GM21360 (cell line): Measurements from ENCODE around the gene UGT1A7.

Source experiments
- ATAC-seq: cut with Tn5 transposase; IDR thresholded peaks from one replicate; pipeline ENCODE4 v1.9.1; 2021; ENCODE audit warnings: mild to moderate bottlenecking, moderate library complexity; ENCODE audit not compliant: unreplicated experiment

UGT1A7 gene

DNA sequence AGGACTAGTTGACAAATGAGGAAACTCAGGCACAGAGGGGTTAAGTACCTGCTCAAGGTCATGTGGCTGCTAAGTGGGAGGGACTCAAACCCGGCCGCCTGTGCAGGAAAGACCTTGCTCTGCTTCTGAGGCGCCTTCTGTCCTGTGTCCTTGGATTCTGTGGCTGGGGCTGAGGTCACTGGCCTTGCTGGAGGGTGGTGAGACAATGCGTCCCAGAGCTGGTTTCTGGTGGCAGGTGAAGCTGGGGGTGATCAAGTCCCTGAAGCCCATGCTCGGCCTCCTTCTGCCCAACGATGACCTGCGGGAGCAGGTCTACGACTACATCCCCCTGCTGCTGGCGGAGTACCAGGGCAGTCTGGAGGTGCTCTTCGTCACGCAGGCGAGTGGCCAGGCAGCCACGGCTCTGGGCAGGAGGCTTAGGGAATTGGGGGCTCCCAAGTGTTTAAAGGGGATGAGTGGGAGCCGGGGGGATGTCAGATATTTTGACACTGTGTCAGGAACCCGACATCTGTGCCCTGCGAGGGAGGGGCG, 112.5 kb downstream of the UGT1A7 start:
- no peak for ATAC-seq

DNA sequence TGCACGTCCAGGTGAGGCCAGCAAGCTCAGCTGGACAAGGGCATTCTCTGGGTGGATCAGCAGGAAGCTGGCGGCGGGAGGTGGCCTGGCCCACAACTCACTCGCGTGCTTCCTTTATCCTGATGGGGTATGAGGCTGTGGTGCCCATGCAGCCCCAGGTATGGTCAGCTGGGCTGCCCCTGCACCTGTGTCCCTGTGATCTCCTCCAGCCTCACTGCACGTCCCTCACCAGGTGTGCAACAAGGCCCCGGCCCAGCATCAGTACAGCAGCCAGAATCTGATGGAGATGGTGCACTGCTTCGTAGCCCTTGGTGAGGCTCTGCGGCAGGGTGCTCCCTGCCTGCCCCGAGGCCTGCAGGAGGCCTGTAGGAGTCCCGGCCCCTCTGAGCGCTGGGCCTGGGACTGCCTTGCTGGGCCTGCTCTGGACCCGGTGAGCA, 114.1 kb downstream of the UGT1A7 start:
- no peak for ATAC-seq

DNA sequence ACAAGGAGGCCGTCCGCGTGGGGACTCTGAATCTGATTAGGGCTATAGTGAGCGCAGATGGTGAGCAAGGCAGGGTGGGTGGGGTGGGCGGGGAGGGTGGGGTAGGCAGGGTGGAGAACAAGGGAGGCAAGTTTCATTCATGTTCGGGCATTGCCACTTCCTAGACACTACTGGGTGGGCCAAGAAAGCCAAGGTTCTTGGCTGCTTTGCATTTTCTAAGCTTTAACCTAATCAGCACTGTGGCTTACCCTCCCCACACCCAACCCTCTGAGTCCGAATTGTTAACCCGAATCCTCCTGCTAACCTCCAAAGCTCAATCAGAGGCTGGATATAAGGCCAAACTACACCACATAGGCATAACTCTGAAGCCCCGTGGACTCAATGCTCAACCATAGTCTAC, 114.6 kb downstream of the UGT1A7 start:
- ATAC-seq = no peak

GRCh38 chr2:233798335-233799086, 116.8 kb downstream of the UGT1A7 start:
- no peak for ATAC-seq

GRCh38 chr2:233799087-233799665, 117.5 kb downstream of the UGT1A7 start:
- ATAC-seq = no peak

DNA sequence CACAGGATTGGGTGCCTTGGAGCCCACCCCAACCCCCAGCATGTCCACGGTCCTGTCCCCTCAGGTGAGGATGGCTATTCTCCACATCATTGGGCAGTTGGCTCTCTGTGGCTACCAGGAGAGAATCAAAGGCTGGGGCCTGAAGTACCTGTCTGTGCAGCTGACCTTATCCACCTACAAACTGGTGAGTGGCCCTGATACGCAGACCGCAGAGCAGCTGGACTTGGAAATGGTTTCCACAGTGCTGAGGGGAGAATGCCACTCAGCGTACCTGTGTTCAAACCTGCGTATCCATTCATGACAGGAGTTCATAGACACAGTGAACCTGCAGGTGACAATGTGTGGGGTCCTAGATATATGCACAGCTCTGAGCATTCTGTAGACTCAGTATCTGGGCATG, 118.0 kb downstream of the UGT1A7 start:
- no peak for ATAC-seq

GRCh38 chr2:233800208-233800607, 118.5 kb downstream of the UGT1A7 start:
- no peak for ATAC-seq

GRCh38 chr2:233801357-233802131, 119.8 kb downstream of the UGT1A7 start:
- ATAC-seq = no peak

GRCh38 chr2:233802132-233802815, 120.6 kb downstream of the UGT1A7 start:
- no peak for ATAC-seq

- no peak for ATAC-seq
Measured at GRCh38 chr2:233803292-233803911, 121.7 kb downstream of the UGT1A7 start.

GRCh38 chr2:233803994-233804393, 122.3 kb downstream of the UGT1A7 start:
- ATAC-seq = no peak

DNA sequence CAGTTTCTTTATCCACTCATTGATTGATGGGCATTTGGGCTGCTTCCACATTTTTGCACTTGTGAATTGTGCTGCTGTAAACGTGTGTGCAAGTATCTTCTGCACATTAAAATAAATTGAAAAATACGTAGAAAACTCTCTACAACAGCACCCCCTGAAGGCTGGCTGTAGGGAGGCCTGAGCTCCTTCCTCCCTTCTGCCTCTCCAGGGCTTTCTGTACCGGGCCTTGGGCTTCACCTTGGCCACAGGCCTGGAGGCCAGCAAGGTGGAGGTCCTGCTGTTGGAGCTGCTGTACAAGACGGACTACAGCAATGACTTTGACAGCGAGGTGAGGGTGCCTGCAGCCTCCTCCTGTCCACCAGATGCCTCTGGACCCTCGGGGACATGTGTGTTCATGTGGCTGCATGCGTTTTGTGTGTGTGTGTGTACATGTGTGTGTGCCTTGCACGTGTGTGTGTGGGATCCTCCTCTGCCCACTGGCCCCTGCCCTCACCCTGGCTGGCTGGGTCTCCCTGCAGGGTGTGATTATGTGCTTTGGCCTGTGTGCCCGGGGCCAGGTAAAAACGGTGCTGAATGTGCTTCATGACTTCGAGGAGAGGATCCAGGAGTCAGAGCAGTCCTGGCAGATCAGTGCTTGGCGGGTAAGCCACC, 125.6 kb downstream of the UGT1A7 start:
- ATAC-seq = no peak

- ATAC-seq = no peak
Measured at GRCh38 chr2:233807966-233808935, 126.5 kb downstream of the UGT1A7 start.

DNA sequence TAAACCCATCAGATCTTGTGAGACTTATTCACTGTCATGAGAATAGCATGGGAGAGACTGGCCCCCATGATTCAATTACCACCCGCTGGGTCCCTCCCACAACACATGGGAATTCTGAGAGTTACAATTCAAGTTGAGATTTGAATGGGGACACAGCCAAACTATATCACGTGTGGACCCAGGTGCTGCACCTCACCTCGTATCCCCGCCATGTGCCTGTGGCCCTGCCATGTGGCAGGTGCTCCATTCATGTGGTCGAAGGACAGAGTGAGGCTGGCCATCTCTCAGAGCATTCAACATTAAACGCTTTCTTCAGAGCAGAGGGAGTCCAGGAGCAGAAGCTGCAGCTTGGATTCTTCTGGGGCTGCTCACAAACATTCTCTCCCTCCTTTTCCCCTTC, 128.7 kb downstream of the UGT1A7 start:
- ATAC-seq = no peak

DNA sequence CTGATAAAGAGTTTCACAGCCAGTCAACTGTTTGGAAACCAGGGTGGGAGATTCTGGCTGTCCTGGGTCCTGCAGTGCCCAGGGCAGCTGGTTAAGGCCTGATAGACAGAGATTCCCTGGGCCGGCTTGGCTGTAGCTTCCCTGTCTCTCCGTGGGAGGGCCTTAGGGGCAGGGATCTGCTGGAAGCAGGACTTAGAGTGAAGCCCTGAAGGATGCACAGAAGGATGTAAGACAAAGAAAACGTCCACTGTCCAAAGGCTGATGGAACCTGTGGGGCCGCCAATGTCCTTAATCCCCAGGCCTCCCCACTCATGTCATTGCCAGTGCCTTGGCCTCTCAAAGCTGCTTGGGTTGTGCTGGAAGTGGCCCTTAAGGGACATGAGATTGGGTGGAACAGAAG, 129.4 kb downstream of the UGT1A7 start:
- no peak for ATAC-seq

GRCh38 chr2:233811732-233812131, 130.0 kb downstream of the UGT1A7 start:
- no peak for ATAC-seq

DNA sequence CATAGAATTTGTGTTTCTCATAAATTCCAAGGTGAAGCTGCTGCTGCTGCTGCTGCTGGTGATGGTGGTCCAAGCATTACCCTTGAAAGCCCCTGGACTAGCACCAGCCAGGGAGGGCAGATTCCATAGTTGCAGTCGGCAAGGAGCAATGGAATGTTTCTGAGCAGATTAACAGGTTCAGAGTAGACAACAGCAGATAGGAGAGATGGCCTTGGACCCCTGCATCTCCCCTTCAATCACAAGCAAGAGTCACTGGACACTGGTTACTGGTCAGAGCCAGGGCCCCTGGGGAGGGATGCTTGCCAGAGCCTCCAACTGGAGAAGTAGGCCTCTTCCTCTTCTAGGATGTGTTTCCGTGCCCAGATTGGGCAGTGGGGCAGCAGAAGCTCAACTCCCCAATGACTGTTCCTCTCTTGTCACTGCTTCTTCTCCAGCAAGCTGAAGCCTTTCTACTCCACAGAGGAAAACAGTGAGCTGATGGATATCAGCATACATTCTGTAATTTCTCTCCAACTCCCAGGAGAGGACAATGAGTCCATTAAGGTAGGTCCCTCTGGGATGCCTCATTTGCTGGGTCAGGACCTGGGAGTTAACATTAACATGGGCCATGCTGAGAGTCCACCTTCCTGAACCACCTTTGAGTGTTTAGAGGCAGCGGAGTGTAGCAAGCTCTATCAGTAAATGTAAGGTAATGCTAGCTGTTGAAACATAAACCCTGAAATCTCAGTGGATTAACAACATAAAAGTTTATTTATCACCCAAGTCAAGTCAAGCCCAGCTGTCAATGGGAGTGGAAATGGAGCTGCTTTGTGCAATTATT, 131.7 kb downstream of the UGT1A7 start:
- no peak for ATAC-seq
